Measurements from ENCODE around the gene INPP5A.

Gene INPP5A

GRCh38 chr10:132506711-132507408, 30.7 kb upstream of the INPP5A start:
- TF ChIP-seq CTCF (IDR thresholded peaks at IDR 0.05; ENCODE audit: low read depth, low read length, missing control alignments), result no peak
- no peak for DNase-seq (ENCODE audit: low read depth)
- H3K4me3 ChIP-seq (ENCODE audit: low read depth, low read length), result no peak overlapping the region

GRCh38 chr10:132507409-132507955, 30.1 kb upstream of the INPP5A start:
- DNase-seq (ENCODE audit: low read depth), result no peak
- no peak for TF ChIP-seq CTCF (IDR thresholded peaks at IDR 0.05; ENCODE audit: low read depth, low read length, missing control alignments)
- no peak overlapping the region for H3K4me3 ChIP-seq (ENCODE audit: low read depth, low read length)

- no peak overlapping the region for H3K4me3 ChIP-seq (ENCODE audit: low read depth, low read length)
- DNase-seq (ENCODE audit: low read depth), result no peak
- TF ChIP-seq CTCF (IDR thresholded peaks at IDR 0.05; ENCODE audit: low read depth, low read length, missing control alignments), result no peak
Measured at GRCh38 chr10:132507956-132508490, 29.6 kb upstream of the INPP5A start.

GRCh38 chr10:132508581-132509443, 28.8 kb upstream of the INPP5A start:
- no peak overlapping the region for H3K4me3 ChIP-seq (ENCODE audit: low read depth, low read length)
- no peak for DNase-seq (ENCODE audit: low read depth)
- no peak for TF ChIP-seq CTCF (IDR thresholded peaks at IDR 0.05; ENCODE audit: low read depth, low read length, missing control alignments)

GRCh38 chr10:132509506-132510173, 27.9 kb upstream of the INPP5A start:
- no peak for DNase-seq (ENCODE audit: low read depth)

More at GRCh38 chr10:132509506-132510173, 27.9 kb upstream of the INPP5A start:
- H3K4me3 ChIP-seq (ENCODE audit: low read depth, low read length), result no peak overlapping the region
- no peak for TF ChIP-seq CTCF (IDR thresholded peaks at IDR 0.05; ENCODE audit: low read depth, low read length, missing control alignments)

Data from GM12864 (cell line).